GM21723 (cell line): Measurements from ENCODE around the gene MACC1.

Source experiments
- ATAC-seq: cut with Tn5 transposase; IDR thresholded peaks from one replicate; pipeline ENCODE4 v1.9.1; 2021; ENCODE audit warnings: mild to moderate bottlenecking, moderate library complexity; ENCODE audit not compliant: unreplicated experiment

Gene MACC1

DNA sequence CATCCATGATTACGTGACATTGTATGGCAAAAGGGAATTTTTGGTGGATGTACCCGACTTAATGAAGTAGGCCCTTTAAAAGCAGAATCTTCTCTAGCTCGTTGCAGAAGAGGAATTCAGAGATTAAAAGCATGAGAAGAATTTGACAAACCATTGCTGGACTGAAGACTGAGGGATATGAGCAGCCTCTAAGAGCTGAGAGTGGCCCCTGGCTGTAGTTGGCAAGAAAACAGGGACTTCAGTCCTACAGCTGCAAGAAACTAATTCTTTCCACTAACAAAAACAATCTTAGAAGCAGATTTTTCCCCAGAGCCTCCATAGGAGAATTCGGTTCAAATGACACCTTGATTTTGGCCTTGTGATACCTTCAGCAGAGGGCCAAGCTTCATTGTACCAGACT, 34.1 kb downstream of the MACC1 start:
- ATAC-seq, result no peak

DNA sequence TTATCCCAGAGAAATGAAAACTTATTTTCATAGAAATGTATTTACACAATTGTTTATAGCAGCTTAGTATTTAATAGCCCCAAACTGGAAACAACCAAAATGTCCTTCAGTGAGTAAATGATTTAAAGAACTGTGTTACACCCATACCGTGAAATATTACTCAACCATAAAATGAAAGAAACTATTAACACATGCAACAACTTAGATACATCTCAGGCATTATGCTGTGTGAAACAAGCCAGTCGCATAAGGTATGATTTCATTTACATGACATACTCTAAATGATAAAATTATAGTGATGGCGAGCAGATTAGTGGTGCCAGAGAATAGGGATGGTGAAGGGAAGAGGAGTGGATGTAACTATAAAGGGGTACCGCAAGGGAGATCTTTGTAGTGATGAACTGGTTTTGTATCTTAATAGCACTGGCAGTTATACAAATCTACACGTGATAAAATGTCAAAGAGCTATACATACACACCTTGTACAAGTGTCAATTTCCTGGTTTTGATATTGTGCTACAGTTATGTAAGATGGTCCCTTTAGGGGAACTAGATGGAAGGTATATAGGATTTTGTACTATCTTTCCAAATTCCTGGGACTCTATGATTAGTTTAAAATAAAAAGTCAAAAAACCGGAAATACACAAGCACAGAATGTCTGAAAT, 40.5 kb downstream of the MACC1 start:
- no peak for ATAC-seq

DNA sequence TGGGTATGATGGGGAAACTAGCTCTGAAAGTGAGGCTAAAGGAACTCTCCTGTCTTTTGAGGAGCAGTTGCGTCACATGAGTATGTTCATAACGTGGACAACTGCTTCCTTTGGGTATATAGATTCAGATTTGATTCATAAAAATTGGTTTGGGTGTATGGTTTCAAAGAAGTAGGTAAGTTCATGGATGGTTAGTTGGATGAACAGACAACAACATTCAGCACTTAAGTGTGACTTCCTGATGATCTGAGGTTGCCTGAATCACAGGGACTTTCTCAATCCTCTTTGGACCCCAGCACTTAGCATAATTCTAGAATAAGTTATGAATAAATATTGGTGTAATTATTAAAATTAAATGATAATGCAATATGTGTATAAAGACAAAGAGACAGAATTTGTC, 43.4 kb downstream of the MACC1 start:
- no peak for ATAC-seq

DNA sequence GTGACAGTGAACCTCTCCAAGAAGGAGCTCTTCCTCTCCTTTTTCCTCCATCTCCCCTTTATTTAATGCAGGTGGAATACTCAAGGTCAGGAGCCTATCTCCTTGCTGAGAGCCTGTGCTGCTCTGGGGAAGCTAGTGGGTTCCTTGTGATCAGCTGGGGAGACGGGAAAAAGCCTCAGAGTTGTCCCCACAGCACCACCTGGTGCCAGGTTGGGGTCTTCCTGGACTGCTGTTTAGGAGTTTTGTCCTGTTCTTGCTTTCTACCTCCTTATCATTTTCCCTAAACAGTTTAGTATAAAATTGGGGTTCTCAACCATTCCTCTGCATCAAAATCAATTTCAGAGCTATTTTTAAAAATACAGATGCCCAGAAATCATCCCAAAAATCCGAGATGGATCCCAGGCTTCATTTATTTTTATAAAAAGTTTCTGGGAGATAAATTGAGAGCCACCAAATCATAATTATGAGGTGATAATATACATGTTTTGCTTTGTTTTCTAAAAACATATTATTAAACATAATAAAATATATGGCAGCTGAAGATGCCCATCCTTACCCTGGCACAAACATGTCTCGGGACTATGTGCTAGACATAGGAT, 44.3 kb downstream of the MACC1 start:
- peak; percentile 66 for ATAC-seq

DNA sequence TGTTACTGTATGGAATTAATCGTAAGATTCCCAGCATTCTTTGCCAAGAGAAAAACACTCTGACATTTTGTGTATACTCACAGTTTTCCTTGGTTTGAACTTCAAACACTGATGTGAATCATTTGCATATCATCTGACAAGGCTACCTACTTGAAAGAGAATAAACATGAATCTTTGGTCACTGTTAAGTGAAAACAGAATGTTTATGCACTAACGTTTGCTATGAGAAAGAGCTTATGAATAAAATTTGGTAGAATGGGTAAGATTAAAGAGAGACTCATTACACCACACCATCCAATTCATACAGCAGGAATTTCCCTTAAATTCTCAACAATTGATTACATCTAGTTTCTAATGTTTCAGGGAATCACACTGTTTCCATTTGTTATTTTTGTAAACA, 46.6 kb downstream of the MACC1 start:
- ATAC-seq, result no peak

DNA sequence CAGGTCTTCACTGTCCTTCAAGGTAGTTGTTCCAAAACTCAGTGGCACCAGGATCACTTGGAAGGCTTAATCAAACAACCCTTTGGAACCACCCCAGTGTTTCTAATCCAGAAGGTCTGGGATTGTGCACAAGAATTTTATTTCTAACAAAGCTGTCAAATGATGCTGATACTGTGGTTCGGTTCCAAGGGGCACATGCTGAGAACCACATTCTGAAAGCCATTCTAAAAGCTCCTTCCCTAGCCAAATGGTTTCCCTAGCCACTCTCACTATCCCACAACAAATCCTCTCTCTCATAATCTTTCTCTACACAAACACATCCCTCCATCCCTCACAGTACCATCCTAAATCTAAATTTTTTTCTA, 52.1 kb downstream of the MACC1 start:
- ATAC-seq, result no peak

DNA sequence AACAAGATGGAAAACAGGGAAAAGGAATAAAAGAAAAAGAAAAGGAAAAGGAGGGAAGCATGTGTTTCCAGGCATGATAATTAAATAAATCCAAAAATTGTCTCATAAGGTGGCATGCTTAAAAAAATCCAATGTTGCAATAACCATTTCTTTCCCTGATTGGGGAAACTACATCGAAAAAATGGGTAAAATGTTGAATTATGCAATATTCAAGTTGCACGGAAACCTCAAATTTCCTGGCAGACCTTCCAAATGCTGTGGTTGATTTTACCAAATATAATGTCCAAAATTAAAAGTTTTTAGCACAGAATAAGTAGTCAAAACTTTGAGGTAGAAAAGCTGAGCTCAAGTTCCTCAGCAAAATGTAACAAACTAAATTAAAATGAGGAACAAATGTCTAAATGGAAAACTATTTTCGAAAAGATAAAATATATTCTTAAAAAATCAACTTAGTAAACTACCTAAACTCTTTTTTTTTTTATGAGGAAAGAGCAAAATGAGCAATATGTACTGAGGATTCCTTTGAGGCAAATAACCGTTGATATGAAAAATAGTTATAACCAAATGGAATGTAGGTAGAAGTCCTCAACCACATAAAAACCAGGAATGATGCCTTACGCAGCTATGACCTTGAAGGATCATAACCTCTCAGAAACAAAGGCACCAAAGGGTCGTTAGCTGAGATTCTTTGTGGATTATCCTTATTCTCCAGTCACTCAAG, 52.6 kb downstream of the MACC1 start:
- ATAC-seq, result no peak

DNA sequence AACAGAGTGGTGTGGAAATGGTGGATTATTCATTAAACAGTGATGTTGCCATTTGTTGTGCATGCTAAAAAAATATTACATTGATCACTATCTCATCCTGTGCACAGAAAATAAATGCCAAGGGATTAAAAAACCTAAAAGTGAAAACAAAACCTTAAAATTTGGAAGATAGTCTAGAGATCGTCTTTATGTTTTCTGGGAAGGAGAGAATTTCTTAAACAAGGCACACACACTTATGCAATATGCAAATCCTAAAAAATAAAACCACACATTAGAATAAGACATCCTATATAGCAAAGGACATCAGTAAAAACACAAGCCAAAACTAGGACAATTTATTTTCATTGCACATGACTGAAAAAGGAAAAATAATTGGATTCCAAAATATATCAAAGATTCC, 54.5 kb downstream of the MACC1 start:
- no peak for ATAC-seq

DNA sequence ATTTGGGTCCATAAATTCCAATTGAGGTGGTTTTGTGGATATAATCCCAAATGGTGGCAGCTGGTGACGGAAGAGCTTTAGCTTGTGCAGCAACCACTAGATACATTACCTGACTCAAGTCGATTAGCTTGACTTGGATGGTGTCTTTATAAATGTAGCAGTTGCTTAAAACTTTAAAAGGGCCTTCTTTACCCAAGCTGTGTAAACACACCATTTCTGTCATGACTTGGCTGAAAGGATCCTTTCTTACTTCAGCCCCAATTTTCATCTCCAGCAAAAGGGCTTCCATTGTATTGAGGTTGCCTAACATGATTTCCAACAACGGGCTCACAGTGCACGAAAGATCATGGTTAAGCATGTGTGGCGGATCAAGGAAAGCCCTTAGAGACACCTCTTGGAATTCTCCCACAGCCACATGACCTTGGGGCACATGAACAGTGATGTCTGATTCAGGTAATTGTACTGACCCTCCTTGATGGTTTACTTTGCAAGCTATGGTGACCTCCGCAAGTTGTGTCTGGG, 57.9 kb downstream of the MACC1 start:
- ATAC-seq, result no peak

DNA sequence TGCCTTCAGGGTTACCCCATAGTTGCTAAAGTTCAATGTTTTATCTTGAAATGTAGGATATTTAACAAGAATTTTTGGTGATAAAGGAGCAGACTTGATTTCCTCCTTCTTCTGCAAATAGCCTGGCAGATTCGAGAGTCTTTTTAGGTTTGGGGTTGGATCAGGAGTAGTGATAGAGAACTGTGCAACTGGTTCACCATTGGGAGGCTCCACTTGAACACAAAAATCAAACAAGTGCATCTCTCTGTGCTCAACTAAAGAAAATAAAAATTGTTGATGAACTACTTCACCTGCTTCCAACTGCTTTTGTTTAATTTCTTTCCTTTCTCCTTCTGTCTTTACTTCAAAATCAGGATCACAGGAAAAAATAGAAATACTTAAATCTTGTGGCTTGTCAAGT, 58.5 kb downstream of the MACC1 start:
- peak; percentile 58 for ATAC-seq

DNA sequence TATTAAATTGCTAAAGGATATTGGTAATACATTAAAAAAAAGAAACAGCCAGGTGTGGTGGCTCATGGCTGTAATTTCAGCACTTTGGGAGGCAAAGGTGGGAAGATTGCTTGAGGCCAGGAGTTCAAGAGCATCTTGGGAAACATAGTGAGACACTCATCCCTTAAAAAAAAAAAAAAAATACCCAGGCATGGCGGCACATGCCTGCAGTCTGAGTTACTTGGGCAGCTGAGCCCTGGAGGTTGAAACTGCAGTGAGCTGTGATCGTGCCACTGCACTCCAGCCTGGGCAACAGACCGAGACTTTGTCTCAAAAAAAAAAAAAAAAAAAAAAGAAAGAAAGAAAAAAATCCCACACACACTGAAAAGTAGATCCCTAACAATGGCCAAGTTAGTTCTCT, 59.7 kb downstream of the MACC1 start:
- ATAC-seq, result no peak

DNA sequence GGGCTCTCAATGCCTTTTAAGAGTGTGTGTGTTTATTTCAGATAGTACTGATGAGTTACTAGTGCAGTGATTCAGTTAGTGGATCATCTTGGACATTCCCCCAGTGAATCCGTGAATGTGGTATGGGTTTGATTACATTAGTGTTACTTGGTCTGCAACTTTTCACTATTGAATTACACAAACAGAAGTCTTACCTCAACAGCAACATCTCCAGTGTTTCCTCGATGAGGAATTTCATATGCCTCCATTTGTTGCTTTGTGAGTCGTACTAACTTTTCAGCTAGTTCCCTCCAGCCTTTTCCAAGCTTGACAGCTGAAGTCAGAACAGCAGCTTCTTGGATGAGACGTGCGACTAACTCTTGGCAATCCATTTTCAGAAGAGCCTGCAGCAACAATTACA, 63.2 kb downstream of the MACC1 start:
- ATAC-seq, result no peak

DNA sequence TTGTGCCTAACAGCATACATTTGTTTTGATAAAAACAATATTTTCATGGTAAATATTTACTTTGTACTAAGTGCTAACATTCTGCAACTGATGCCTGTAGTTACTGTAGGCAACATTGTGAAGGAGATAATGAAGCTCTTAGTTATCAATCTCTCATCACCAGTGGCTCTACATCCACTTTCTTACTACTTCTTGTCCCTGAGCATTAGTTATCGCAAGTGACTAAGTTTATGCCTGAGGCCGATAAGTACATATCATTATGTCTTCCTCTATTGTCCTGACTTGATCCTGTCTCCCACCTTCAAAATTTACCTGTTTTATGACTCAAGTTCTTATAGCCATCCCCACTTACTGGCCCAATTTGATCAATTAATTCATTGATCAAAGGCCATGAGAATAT, 63.6 kb downstream of the MACC1 start:
- ATAC-seq, result no peak

DNA sequence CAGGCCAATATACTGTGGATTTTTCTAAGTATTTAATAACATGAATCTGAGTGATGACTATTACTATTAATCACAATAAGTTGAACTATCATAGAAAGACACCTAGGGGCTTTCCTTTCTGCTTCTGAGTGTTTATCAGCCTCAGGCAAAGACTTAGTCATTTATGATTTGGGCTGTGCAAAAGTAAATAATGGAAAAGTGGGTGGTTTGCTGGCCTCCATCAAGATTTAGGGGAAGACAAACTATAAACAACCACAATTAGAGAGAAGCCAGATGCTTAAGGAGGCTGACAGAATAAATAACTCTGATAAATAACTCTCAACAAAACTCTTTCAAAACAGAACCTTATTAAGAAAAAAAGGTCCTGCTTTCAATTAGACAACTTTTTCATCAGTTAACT, 64.7 kb downstream of the MACC1 start:
- ATAC-seq, result no peak

DNA sequence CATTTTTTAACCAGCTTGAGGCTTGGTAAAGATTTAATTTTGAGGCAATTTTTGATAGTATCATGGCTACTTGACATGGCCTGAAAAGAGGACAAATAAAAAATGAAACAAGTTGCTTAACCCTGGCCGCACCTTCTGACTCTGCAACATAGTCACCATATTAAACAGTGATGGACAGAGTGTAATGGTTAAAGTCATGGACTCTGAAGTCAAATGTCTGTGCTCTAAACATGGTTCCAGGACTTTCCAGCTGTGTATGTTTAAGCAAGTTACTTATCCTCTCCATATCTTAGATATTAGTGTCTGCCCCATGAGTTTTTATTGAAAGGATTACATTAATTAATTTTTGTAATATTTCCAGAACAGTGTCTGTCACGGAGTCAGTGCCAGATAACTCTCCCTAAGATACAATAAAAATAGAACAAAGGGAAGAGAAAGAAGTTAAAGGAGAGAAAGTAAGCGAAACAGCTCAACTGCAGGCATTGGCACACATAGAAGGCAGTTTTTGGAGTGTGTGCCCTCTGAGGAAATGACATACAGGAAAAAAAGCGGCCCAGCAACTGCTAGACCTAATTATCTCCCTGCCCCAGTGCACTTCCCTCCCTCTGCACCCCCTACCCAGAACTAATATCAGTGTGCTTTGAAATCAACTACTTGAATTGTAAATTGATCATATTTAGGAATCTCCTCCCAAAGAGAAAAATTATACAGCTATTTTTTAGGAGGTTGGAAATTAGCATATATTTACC, 65.3 kb downstream of the MACC1 start:
- ATAC-seq, result no peak

DNA sequence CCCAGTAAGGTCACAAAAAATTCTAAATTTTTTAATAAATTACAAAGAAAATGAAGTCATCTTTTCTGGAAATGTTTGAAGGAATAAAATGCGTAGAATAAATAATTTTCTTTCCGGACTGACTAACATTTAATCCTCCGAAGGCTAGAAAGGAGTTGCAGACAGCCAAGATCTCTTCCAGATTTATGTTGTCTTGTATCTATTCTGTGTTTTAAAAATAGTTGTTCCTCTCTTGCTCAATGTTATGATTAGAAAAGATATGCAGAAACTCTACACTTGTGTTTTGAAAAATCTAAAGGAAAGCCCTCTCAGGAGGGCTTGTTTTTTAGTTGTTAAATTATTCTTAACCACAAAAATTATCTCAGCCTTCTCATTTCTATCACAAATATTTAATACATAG, 70.7 kb downstream of the MACC1 start:
- ATAC-seq, result no peak

DNA sequence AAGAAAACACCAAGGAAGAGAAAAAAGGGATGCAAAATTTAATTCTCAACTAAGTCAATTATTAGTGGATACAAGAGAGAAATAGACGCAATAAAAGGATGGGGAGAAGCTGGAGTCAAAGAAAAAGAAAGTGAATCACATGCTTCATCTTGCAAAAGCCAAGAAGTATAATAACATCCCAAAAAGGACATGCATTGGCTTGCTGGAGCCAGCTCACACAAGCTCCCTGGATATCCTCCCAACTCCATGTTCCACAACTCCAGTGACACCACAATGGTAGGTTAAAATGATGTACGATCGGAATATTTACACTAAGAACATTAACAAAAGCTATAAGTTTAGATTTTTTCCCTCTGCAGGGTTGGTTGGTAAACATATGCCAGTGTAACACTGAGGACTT, 72.4 kb downstream of the MACC1 start:
- ATAC-seq, result no peak

DNA sequence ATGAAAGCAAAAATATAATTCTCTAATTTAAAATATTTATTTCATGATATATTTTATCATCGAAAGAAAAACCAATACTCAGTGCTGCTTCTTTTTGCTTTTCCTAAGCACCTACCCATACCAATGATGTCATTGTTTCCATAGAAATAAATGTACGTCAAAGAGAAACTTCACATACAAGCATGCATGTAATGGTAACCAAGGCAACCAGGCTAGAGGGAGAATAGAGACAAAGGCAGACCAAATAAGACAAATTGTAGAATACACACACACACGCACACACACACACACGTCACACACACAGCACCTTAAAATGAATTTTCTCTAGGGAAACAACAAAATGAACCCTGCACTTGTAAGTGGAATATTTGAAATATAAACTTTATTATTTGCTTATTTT, 75.5 kb downstream of the MACC1 start:
- ATAC-seq, result no peak

DNA sequence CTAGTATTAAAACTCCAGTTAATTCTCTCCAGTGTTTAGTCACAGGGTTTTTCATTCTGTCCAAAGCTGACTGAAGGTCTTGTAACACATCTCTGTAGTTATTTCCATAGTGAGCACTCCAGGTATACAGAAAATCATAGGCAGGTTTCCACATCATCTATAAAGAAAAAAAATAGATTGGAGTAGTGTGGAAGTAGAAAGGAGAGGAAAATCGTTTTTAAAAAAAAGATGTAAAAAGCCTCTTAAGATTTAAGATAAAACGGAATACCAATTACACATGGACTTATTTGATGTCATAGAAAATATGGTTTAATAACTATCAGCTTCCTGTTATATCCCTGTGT, 76.2 kb downstream of the MACC1 start:
- no peak for ATAC-seq

DNA sequence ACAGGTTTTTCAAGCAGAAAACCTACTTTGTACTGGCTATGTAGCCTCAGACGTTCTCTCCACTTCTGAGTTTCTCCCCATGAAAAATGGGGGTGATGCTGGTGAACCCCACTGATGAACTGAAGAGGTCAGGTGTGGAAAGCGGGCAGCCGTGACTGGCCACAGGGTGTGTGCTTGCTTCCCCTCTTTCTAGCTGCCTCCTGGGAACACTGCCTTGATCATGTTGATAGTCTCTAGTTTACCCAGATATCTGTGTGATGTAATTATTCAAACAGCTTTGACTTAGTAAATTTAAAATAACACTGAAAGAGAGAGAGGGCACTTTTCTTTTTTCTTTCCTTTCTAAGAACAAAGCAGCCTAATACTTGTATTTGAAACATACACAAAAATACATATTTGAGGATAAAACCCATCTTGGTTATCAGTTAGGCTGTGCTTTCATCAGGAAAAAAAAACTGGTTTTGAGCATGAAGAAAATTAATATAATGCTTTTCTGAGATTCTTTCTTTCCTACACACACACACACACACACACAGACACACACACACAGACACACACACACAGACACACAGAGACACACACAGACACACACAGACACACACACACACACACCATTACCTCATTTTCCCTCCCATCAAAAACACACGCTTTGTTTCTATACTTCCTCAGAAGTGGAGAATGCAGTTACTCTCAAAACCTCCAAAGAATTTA, 76.7 kb downstream of the MACC1 start:
- no peak for ATAC-seq

DNA sequence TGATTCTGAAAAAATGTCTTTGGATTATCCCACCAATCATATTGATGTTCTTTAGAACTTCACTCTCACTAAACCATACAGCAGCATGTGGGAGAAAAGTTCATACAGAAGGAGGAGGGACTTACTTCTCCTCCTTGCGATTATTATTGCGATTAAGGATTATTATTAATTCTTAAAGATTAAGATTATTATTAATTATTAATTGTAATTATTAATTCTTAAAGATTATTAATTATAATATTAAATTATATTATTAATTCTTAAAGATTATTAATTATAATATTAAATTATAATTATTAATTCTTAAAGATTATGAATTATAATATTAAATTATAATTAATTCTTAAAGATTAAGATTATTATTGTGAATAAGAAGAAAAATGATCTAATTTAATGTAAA, 80.5 kb downstream of the MACC1 start:
- no peak for ATAC-seq
